ENCODE results near the gene SH3BP5.
A peak's percentile ranks its signal among the peaks of the same experiment; 100 is the strongest.

SH3BP5 gene

DNA sequence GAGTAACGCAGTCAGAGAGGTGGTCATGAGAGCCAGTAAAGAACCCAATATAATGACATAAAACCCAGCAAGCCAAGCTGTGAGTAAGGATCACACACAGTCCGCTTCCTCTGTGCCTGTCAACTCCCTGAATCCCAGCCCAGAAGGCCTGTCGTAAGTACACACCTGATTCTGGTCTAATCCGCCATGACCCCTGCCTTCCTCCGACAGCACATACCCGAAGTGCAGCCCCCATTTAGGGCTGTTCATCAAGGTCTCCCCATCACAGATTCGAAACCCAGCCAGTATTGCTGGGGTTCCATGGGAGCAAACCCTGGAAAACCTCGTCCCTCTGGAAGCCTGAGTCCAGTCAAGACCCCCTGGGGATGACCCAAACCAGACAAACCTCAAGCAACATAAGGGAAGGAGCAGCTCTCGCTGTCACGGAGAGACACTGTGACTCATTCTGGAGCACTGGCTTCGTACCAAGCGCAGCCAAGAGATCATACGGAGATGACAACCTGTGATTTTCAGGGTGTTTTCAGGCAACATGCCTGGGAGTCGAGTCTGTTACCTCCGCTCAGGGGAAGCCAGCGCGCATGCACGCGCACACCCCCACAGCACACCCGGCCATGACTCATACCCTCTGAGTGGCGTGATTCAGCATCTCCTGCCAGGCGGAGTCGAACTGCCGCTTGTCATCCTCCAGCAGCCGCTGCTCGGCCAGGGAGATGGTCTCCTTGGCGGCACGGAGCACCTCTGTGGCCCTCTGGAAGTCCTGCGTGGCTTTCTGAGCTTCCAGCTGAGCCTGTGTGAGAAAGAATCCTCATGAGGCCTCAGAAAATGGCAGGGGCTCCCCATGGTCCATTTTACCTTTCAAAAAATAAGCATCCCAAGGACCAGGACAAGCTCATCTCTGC, 63.0 kb downstream of the SH3BP5 start:
- Histone ChIP-seq H3K4me2 (no peak overlapping the region), H3K9ac (no peak overlapping the region), H3K79me2 (ENCODE audit: insufficient read depth, low read depth) (no peaks in the 10 kb centered on the region), H3K27ac (no peak overlapping the region), H2AFZ (ENCODE audit: low read depth) (no peak overlapping the region), H4K20me1 (ENCODE audit: insufficient read depth) (no peaks in the 10 kb centered on the region), H3K4me3 (IDR thresholded peaks at IDR 0.05; ENCODE audit: insufficient read depth, low read depth, low read length) (no peak overlapping the region), H3K36me3 (ENCODE audit: insufficient read depth) (no peaks in the 10 kb centered on the region), H3K4me1 (ENCODE audit: low read depth, poor library complexity, severe bottlenecking) (peaks cover 10% of the 10 kb centered on the region), H3K27me3 (ENCODE audit: insufficient read depth, low read depth) (no peaks in the 10 kb centered on the region)
- TF ChIP-seq, protein P1, sequence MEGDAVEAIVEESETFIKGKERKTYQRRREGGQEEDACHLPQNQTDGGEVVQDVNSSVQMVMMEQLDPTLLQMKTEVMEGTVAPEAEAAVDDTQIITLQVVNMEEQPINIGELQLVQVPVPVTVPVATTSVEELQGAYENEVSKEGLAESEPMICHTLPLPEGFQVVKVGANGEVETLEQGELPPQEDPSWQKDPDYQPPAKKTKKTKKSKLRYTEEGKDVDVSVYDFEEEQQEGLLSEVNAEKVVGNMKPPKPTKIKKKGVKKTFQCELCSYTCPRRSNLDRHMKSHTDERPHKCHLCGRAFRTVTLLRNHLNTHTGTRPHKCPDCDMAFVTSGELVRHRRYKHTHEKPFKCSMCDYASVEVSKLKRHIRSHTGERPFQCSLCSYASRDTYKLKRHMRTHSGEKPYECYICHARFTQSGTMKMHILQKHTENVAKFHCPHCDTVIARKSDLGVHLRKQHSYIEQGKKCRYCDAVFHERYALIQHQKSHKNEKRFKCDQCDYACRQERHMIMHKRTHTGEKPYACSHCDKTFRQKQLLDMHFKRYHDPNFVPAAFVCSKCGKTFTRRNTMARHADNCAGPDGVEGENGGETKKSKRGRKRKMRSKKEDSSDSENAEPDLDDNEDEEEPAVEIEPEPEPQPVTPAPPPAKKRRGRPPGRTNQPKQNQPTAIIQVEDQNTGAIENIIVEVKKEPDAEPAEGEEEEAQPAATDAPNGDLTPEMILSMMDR (conservative IDR thresholded peaks at IDR 0.05; ENCODE audit: low read depth, low read length): no peak

DNA sequence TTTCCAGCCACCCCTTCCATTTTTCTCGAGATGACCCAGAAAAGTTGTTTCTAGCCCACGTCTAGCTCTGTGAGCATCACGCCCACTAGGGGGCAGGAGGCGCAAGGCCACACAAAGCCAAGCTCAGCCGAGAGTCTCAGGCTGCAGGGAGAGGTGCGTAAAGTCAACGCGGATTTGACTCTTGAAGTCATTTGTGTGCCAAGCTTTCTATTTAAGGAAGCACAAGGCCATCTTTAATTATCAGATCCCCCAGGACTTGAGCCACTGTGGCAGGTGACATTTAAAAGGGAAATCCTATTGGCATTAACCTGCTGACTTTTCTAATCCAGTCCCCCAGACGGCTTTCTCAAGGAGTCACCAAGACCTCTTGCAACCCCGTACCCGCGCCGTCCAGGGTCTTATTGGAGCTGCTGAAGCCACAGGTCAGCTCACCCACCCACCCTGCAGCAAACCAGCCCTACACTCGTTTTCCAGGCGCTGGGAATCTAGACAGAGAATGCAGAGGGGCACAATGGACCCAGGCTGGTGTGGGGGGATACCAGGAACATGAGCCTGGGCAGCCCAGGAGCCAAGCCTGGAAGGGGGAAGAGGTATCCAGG, 64.3 kb downstream of the SH3BP5 start:
- H3K4me3 ChIP-seq (IDR thresholded peaks at IDR 0.05; ENCODE audit: insufficient read depth, low read depth, low read length): no peak overlapping the region
- H4K20me1 ChIP-seq (ENCODE audit: insufficient read depth): no peaks in the 10 kb centered on the region
- H3K27me3 ChIP-seq (ENCODE audit: insufficient read depth, low read depth): no peaks in the 10 kb centered on the region
- no peak overlapping the region for H3K9ac ChIP-seq
- no peaks in the 10 kb centered on the region for H3K79me2 ChIP-seq (ENCODE audit: insufficient read depth, low read depth)
- no peak overlapping the region for H2AFZ ChIP-seq (ENCODE audit: low read depth)
- H3K36me3 ChIP-seq (ENCODE audit: insufficient read depth): no peaks in the 10 kb centered on the region
- no peak overlapping the region for H3K4me2 ChIP-seq
- TF ChIP-seq, protein P1 (conservative IDR thresholded peaks at IDR 0.05; ENCODE audit: low read depth, low read length): peak; percentile 84
- H3K27ac ChIP-seq: no peak overlapping the region
- peaks cover 10% of the 10 kb centered on the region for H3K4me1 ChIP-seq (ENCODE audit: low read depth, poor library complexity, severe bottlenecking)

GRCh38 chr3:15267502-15267901, 64.9 kb downstream of the SH3BP5 start:
- TF ChIP-seq, protein P1 (conservative IDR thresholded peaks at IDR 0.05; ENCODE audit: low read depth, low read length): no peak
- H3K36me3 ChIP-seq (ENCODE audit: insufficient read depth): no peaks in the 10 kb centered on the region
- peaks cover 10% of the 10 kb centered on the region for H3K4me1 ChIP-seq (ENCODE audit: low read depth, poor library complexity, severe bottlenecking)
- no peaks in the 10 kb centered on the region for H3K27me3 ChIP-seq (ENCODE audit: insufficient read depth, low read depth)
- no peak overlapping the region for H3K9ac ChIP-seq
- H3K4me2 ChIP-seq: no peak overlapping the region
- H3K4me3 ChIP-seq (IDR thresholded peaks at IDR 0.05; ENCODE audit: insufficient read depth, low read depth, low read length): no peak overlapping the region
- no peak overlapping the region for H3K27ac ChIP-seq
- H3K79me2 ChIP-seq (ENCODE audit: insufficient read depth, low read depth): no peaks in the 10 kb centered on the region
- no peak overlapping the region for H2AFZ ChIP-seq (ENCODE audit: low read depth)
- no peaks in the 10 kb centered on the region for H4K20me1 ChIP-seq (ENCODE audit: insufficient read depth)

GRCh38 chr3:15266510-15267376, 65.6 kb downstream of the SH3BP5 start:
- Histone ChIP-seq H3K9ac (no peak overlapping the region), H3K4me3 (IDR thresholded peaks at IDR 0.05; ENCODE audit: insufficient read depth, low read depth, low read length) (no peak overlapping the region), H3K4me2 (no peak overlapping the region), H3K4me1 (ENCODE audit: low read depth, poor library complexity, severe bottlenecking) (peaks cover 6% of the 10 kb centered on the region), H3K79me2 (ENCODE audit: insufficient read depth, low read depth) (no peaks in the 10 kb centered on the region), H3K27ac (no peak overlapping the region), H3K27me3 (ENCODE audit: insufficient read depth, low read depth) (no peaks in the 10 kb centered on the region), H3K36me3 (ENCODE audit: insufficient read depth) (no peaks in the 10 kb centered on the region), H4K20me1 (ENCODE audit: insufficient read depth) (no peaks in the 10 kb centered on the region), H2AFZ (ENCODE audit: low read depth) (no peak overlapping the region)
- TF ChIP-seq, protein P1 (conservative IDR thresholded peaks at IDR 0.05; ENCODE audit: low read depth, low read length): no peak
